Testis (tissue), 3 donors: ENCODE results near the gene PLCE1. TPM values are rescaled to one million over a fixed set of nuclear protein-coding genes. Genes with fewer than 3 reads are reported as not detected.

Experiments used
- DNase-seq: peaks from one replicate; pipeline ENCODE4 v3.0.0-alpha.2; 2019
- H3K27ac ChIP-seq, 2 donors: fragments of 200-600 bp; sonication (generic); one replicate each; pipeline ENCODE4 v1.5.1; 2019
- H3K27me3 ChIP-seq: fragments of 200-600 bp; sonication (generic); one replicate; pipeline ENCODE4 v1.5.1; 2019
- H3K36me3 ChIP-seq: fragments of 200-600 bp; sonication (generic); one replicate; pipeline ENCODE4 v1.5.1; 2017; ENCODE audit warnings: low read depth; ENCODE audit errors: missing control alignments
- H3K4me1 ChIP-seq: fragments of 200-600 bp; sonication (generic); one replicate; pipeline ENCODE4 v1.5.1; 2019
- H3K4me3 ChIP-seq, 2 donors: fragments of 200-600 bp; sonication (generic); one replicate each; pipeline ENCODE4 v1.5.1; 2017 to 2019
- H3K9me3 ChIP-seq: fragments of 200-600 bp; sonication (generic); one replicate; pipeline ENCODE4 v1.5.1; 2017
- CTCF ChIP-seq, 3 experiments: fragments of 450-650 bp in 2 of 3; fragments of 200-600 bp in 1 of 3; sonication (generic) in 1 of 3; IDR thresholded peaks; one replicate each; pipeline ENCODE4 v1.5.1; 2016 to 2019; ENCODE audit warnings: antibody characterized with exemption in 3 of 3, mild to moderate bottlenecking in 2 of 3, moderate library complexity in 1 of 3
- POLR2A ChIP-seq: fragments of 450-650 bp; IDR thresholded peaks from one replicate; pipeline ENCODE4 v1.6.1; 2017; ENCODE audit warnings: antibody characterized with exemption, mild to moderate bottlenecking, moderate library complexity
- WGBS, 2 donors: methylation state at CpG; one replicate each; pipeline ENCODE4 v1.1.5; 2018; 5-methylcytosine and 5-hydroxymethylcytosine counted together
- intact Hi-C: fragments of 100-400 bp; cut with DNase I; formaldehyde crosslinking; loops from one replicate; pipeline ENCODE4 v1.15.1; 2023; ENCODE audit warnings: low total_unique reads
- polyA plus RNA-seq: library from polyadenylated mRNA; stranded (reverse); fragments of 350-450 nt; fragmentation: Illumina TruSeq; extraction: RNeasy Lipid Tissue Mini Kit (QIAGEN cat#74804); gene quantifications from one replicate; pipeline ENCODE4 v1.2.3, GENCODE V29; 2014; ENCODE audit warnings: low read depth, low replicate concordance; ENCODE audit not compliant: insufficient read depth
- total RNA-seq, 2 donors: library from RNA; depleted of rRNA; stranded (reverse); fragments of >200 nt; gene quantifications; one replicate each; pipeline ENCODE4 v1.2.3, GENCODE V29; 2016

The PLCE1 gene
- total and polyA plus RNA-seq, 3 donors from 2014 or later, result 4.2 to 8.2 (median 6.7) TPM

- H3K9me3 ChIP-seq, result no peaks in the 10 kb centered on the region
- no peak overlapping the region for H3K4me3 ChIP-seq
- intact Hi-C loops, result no loop called here
- peaks cover 3% of the 10 kb centered on the region for H3K4me1 ChIP-seq
- no peaks in the 10 kb centered on the region for H3K36me3 ChIP-seq
- no peak overlapping the region for H3K27ac ChIP-seq
- WGBS, 2 donors, result 91 to 92% methylated on average over 2 of the region's 2 CpGs
- TF ChIP-seq POLR2A (no peak), CTCF (IDR thresholded peaks at IDR 0.05) (no peak)
- no peak for DNase-seq
- H3K27me3 ChIP-seq, result no peaks in the 10 kb centered on the region
Measured at GRCh38 chr10:94011296-94011695, 17.6 kb downstream of the PLCE1 start.

- intact Hi-C loops, result no loop called here
- H3K4me3 ChIP-seq, result no peak overlapping the region
- DNase-seq, result no peak
- WGBS, 2 donors, result 72 to 93% methylated on average over 1 of the region's 1 CpG
- no peaks in the 10 kb centered on the region for H3K36me3 ChIP-seq
- no peaks in the 10 kb centered on the region for H3K4me1 ChIP-seq
- no peaks in the 10 kb centered on the region for H3K9me3 ChIP-seq
- no peaks in the 10 kb centered on the region for H3K27me3 ChIP-seq
- TF ChIP-seq POLR2A, result no peak
- TF ChIP-seq CTCF (IDR thresholded peaks at IDR 0.05), result no peak
- H3K27ac ChIP-seq, result no peak overlapping the region
Measured at GRCh38 chr10:94012834-94013233, 19.1 kb downstream of the PLCE1 start.

GRCh38 chr10:94013331-94013760 lies 19.6 kb downstream of the PLCE1 start:
- intact Hi-C loops, result no loop called here
- H3K27ac ChIP-seq, result no peak overlapping the region
- no peak for DNase-seq
- 45 to 58% methylated on average over 1 of the region's 1 CpG for WGBS, 2 donors
- no peaks in the 10 kb centered on the region for H3K9me3 ChIP-seq
- no peak for TF ChIP-seq POLR2A
- no peak for TF ChIP-seq CTCF (IDR thresholded peaks at IDR 0.05)
- H3K4me3 ChIP-seq, result no peak overlapping the region
- H3K36me3 ChIP-seq, result no peaks in the 10 kb centered on the region
- no peaks in the 10 kb centered on the region for H3K4me1 ChIP-seq
- H3K27me3 ChIP-seq, result no peaks in the 10 kb centered on the region

GRCh38 chr10:94014304-94014703 lies 20.6 kb downstream of the PLCE1 start:
- Histone ChIP-seq H3K27me3 (no peaks in the 10 kb centered on the region), H3K36me3 (no peaks in the 10 kb centered on the region), H3K9me3 (no peaks in the 10 kb centered on the region), H3K27ac (no peak overlapping the region), H3K4me3 (no peak overlapping the region), H3K4me1 (no peaks in the 10 kb centered on the region)
- 91 to 93% methylated on average over 3 of the region's 3 CpGs for WGBS, 2 donors
- intact Hi-C loops, result no loop called here
- TF ChIP-seq CTCF (IDR thresholded peaks at IDR 0.05) (no peak), POLR2A (no peak)
- no peak for DNase-seq
